ENCODE data around the gene KCNJ10. TPM values are rescaled to one million over a fixed set of nuclear protein-coding genes. Genes with fewer than 3 reads are reported as not detected.

Gene KCNJ10
- total RNA-seq = not detected in 2 replicates

GRCh38 chr1:160069460-160070231 is at the start of gene KCNJ10:
TSS of gene KCNJ10 (minus strand) at chr1:160070160. CDS start at chr1:160042532, 27,628 bp downstream.

GRCh38 chr1:160115545-160116282 is 45.8 kb upstream of the KCNJ10 start, which contains the start of gene ATP1A2:
TSS of gene ATP1A2 (plus strand) at chr1:160115759. CDS start at chr1:160115862, 103 bp downstream.

GRCh38 chr1:160097911-160098851 is 28.2 kb upstream of the KCNJ10 start, which contains the start of gene IGSF8:
TSS of gene IGSF8 (minus strand) at chr1:160098619. CDS start at chr1:160098472, 147 bp downstream.

GRCh38 chr1:160081261-160081936 is 11.4 kb upstream of the KCNJ10 start, which contains the start of gene KCNJ9:
TSS of gene KCNJ9 (plus strand) at chr1:160081538. CDS start at chr1:160084031, 2,493 bp downstream.

GRCh38 chr1:160031365-160032164 is 38.4 kb downstream of the KCNJ10 start, which contains the start of gene PIGM:
TSS of gene PIGM (minus strand) at chr1:160031990. CDS start at chr1:160031739, 251 bp downstream.

GRCh38 chr1:159953536-159954515 is 116.1 kb downstream of the KCNJ10 start, which contains the start of gene SLAMF9:
TSS of gene SLAMF9 (minus strand) at chr1:159954237. CDS start at chr1:159954137, 100 bp downstream.

Other genes with a start within 250 kb of the KCNJ10 start
- gene SLAMF8, start 243.3 kb downstream of the KCNJ10 start, total RNA-seq = not detected in 2 replicates
- gene VSIG8, start 207.5 kb downstream of the KCNJ10 start, total RNA-seq = not detected in 2 replicates
- gene CFAP45, start 170.0 kb downstream of the KCNJ10 start, total RNA-seq = 0.30 and 0.84 TPM in 2 replicates
- gene TAGLN2, start 144.7 kb downstream of the KCNJ10 start, total RNA-seq = 552 and 717 TPM in 2 replicates
- gene IGSF9, start 124.5 kb downstream of the KCNJ10 start, total RNA-seq = under 0.01 and 0.17 TPM in 2 replicates
- gene SLAMF9, start 115.9 kb downstream of the KCNJ10 start, total RNA-seq = not detected in 2 replicates
- gene PIGM, start 38.2 kb downstream of the KCNJ10 start, total RNA-seq = 2.2 and 2.4 TPM in 2 replicates
- gene KCNJ9, start 11.4 kb upstream of the KCNJ10 start, total RNA-seq = not detected in 2 replicates
- gene IGSF8, start 28.5 kb upstream of the KCNJ10 start, total RNA-seq = 13.2 and 14.1 TPM in 2 replicates
- gene ATP1A2, start 45.6 kb upstream of the KCNJ10 start, total RNA-seq = 0.50 and 1.5 TPM in 2 replicates
- not detected in 2 replicates for gene ATP1A4, start 81.4 kb upstream of the KCNJ10 start, total RNA-seq
- gene CASQ1, start 120.4 kb upstream of the KCNJ10 start, total RNA-seq = 0.15 TPM in 1 of 2 replicates, not detected in the other
- gene PEA15, start 135.2 kb upstream of the KCNJ10 start, total RNA-seq = 71.3 and 77.7 TPM in 2 replicates
- gene DCAF8, start 192.4 kb upstream of the KCNJ10 start, total RNA-seq = 35.1 and 41.5 TPM in 2 replicates
- 42.1 and 52.5 TPM in 2 replicates for gene PEX19, start 215.0 kb upstream of the KCNJ10 start, total RNA-seq

Measured in bronchus fibroblast of lung (primary cell).